GM23338 (cell line): Measurements from ENCODE around the gene LDLR. TPM values are rescaled to one million over a fixed set of nuclear protein-coding genes. Genes with fewer than 3 reads are reported as not detected.

Source experiments
- ATAC-seq: fragments of 200-7000 bp; cut with Tn5 transposase; 3 replicates; pipeline ENCODE4 v1.9.1; 2020
- DNase-seq: peaks from one replicate; pipeline ENCODE4 v3.0.0-alpha.2; 2015; ENCODE audit warnings: low spot score
- H2AFZ ChIP-seq: fragments of 200-600 bp; sonication (generic); 2 replicates; pipeline ENCODE4 v1.8.0; 2016; ENCODE audit warnings: antibody characterized with exemption, mild to moderate bottlenecking, moderate library complexity
- H3F3A ChIP-seq: fragments of 200-600 bp; sonication (generic); replicated peaks from 2 replicates; pipeline ENCODE4 v1.8.0; 2017; ENCODE audit warnings: antibody characterized with exemption, mixed run types, low read depth
- H3K27ac ChIP-seq: fragments of 200-600 bp; sonication (generic); 2 replicates; pipeline ENCODE4 v1.6.1; 2016; ENCODE audit warnings: low read depth
- H3K27me3 ChIP-seq: fragments of 200-600 bp; sonication (generic); 2 replicates; pipeline ENCODE4 v1.8.0; 2016; ENCODE audit warnings: mild to moderate bottlenecking, mixed run types, moderate library complexity; ENCODE audit not compliant: insufficient read depth
- H3K36me3 ChIP-seq: fragments of 200-600 bp; sonication (generic); 2 replicates; pipeline ENCODE4 v1.8.0; 2016; ENCODE audit warnings: mild to moderate bottlenecking; ENCODE audit not compliant: insufficient read depth
- H3K4me1 ChIP-seq: fragments of 200-600 bp; sonication (generic); 2 replicates; pipeline ENCODE4 v1.8.0; 2016; ENCODE audit warnings: mild to moderate bottlenecking, moderate library complexity; ENCODE audit not compliant: insufficient read depth
- H3K4me2 ChIP-seq: fragments of 200-600 bp; sonication (generic); 2 replicates; pipeline ENCODE4 v1.7.1; 2017; ENCODE audit warnings: mixed run types
- H3K4me3 ChIP-seq: fragments of 200-600 bp; sonication (generic); 2 replicates; pipeline ENCODE4 v1.6.1; 2016; ENCODE audit warnings: mixed run types
- H3K79me2 ChIP-seq: fragments of 200-600 bp; sonication (generic); replicated peaks from 2 replicates; pipeline ENCODE4 v1.8.0; 2017; ENCODE audit warnings: mild to moderate bottlenecking; ENCODE audit not compliant: insufficient read depth
- H3K9me2 ChIP-seq: fragments of 200-600 bp; sonication (generic); 2 replicates; pipeline ENCODE4 v1.8.0; 2017; ENCODE audit not compliant: insufficient read depth
- H4K20me1 ChIP-seq: fragments of 200-600 bp; sonication (generic); replicated peaks from 2 replicates; pipeline ENCODE4 v1.8.0; 2017; ENCODE audit warnings: mild to moderate bottlenecking; ENCODE audit not compliant: insufficient read depth
- H3K27ac Mint-ChIP-seq: 2 replicates; pipeline ENCODE4 v1.8.0; 2020; ENCODE audit warnings: inconsistent platforms, mild to moderate bottlenecking, moderate library complexity, mixed read lengths
- H3K27me3 Mint-ChIP-seq: 3 replicates; pipeline ENCODE4 v1.8.0; 2022; ENCODE audit warnings: low read depth, mild to moderate bottlenecking, moderate library complexity, mixed read lengths, inconsistent platforms; ENCODE audit not compliant: insufficient read depth, poor library complexity
- H3K36me3 Mint-ChIP-seq: 3 replicates; pipeline ENCODE4 v1.8.0; 2021; ENCODE audit warnings: low read depth, mild to moderate bottlenecking, inconsistent platforms, moderate library complexity, mixed read lengths
- H3K4me1 Mint-ChIP-seq: 3 replicates; pipeline ENCODE4 v1.8.0; 2020; ENCODE audit warnings: mild to moderate bottlenecking, inconsistent platforms, mixed read lengths
- H3K4me3 Mint-ChIP-seq: 3 replicates; pipeline ENCODE4 v1.8.0; 2021; ENCODE audit warnings: moderate library complexity, mild to moderate bottlenecking, inconsistent platforms, mixed read lengths
- H3K9me3 Mint-ChIP-seq: 3 replicates; pipeline ENCODE4 v1.8.0; 2020; ENCODE audit warnings: moderate library complexity, mild to moderate bottlenecking, inconsistent platforms, mixed read lengths
- EZH2phosphoT487 ChIP-seq: fragments of 200-600 bp; sonication (generic); IDR thresholded peaks from one replicate; pipeline ENCODE4 v1.8.1; 2018; ENCODE audit warnings: antibody characterized with exemption; ENCODE audit not compliant: unreplicated experiment
- JUNB ChIP-seq: IDR thresholded peaks from one replicate; pipeline ENCODE4 v1.6.1; 2016; ENCODE audit warnings: antibody characterized with exemption; ENCODE audit not compliant: unreplicated experiment
- NANOG ChIP-seq: IDR thresholded peaks from 2 replicates; pipeline ENCODE4 v1.6.1; 2016; ENCODE audit warnings: antibody characterized with exemption, borderline replicate concordance
- POLR2AphosphoS5 ChIP-seq: IDR thresholded peaks from 2 replicates; pipeline ENCODE4 v1.6.1; 2016; ENCODE audit warnings: antibody characterized with exemption, low read depth
- STAT1 ChIP-seq: IDR thresholded peaks from one replicate; pipeline ENCODE4 v1.6.1; 2016; ENCODE audit warnings: antibody characterized with exemption; ENCODE audit not compliant: unreplicated experiment
- ZNF331 ChIP-seq: fragments of 250-450 bp; sonication (Bioruptor Pico); IDR thresholded peaks from 2 replicates; pipeline ENCODE4 v1.5.0; 2020; ENCODE audit warnings: low read depth, mild to moderate bottlenecking, moderate library complexity
- polyA plus RNA-seq: library from polyadenylated mRNA; unstranded; fragments of >200 nt; fragmentation: Nextera tagmentation; extraction: Ambion mirVana; gene quantifications from 2 replicates; pipeline ENCODE4 v1.2.1, GENCODE V29; 2016
- total RNA-seq: library from RNA; depleted of rRNA; stranded (reverse); fragments of >200 nt; shearing (Covaris generic); gene quantifications from 2 replicates; pipeline ENCODE4 v1.2.3, GENCODE V29; 2014
- TF ChIP-seq, protein P1 (sequence below): fragments of 250-450 bp; sonication (Bioruptor Pico); IDR thresholded peaks from 2 replicates; pipeline ENCODE4 v1.5.0; 2020; ENCODE audit warnings: mild to moderate bottlenecking, moderate library complexity
- TF ChIP-seq, protein P2 (sequence below): IDR thresholded peaks from one replicate; pipeline ENCODE4 v1.6.1; 2018; ENCODE audit warnings: antibody characterized with exemption; ENCODE audit not compliant: unreplicated experiment
- TF ChIP-seq, protein P3 (sequence below): IDR thresholded peaks from 2 replicates; pipeline ENCODE4 v1.6.1; 2016; ENCODE audit warnings: antibody characterized with exemption
- TF ChIP-seq, protein P4 (sequence below), 2 experiments: fragments of 200-600 bp in 1 of 2; sonication (generic) in 1 of 2; conservative IDR thresholded peaks; 2 replicates each; pipeline versions ENCODE4 v1.5.1 to v1.6.1; 2016 to 2017; ENCODE audit warnings: antibody characterized with exemption in 2 of 2, low read depth in 2 of 2, mild to moderate bottlenecking in 2 of 2, moderate library complexity in 1 of 2

The LDLR gene
- total and polyA plus RNA-seq, 2 experiments from 2014 or later, result 57.6 to 180 TPM

DNA sequence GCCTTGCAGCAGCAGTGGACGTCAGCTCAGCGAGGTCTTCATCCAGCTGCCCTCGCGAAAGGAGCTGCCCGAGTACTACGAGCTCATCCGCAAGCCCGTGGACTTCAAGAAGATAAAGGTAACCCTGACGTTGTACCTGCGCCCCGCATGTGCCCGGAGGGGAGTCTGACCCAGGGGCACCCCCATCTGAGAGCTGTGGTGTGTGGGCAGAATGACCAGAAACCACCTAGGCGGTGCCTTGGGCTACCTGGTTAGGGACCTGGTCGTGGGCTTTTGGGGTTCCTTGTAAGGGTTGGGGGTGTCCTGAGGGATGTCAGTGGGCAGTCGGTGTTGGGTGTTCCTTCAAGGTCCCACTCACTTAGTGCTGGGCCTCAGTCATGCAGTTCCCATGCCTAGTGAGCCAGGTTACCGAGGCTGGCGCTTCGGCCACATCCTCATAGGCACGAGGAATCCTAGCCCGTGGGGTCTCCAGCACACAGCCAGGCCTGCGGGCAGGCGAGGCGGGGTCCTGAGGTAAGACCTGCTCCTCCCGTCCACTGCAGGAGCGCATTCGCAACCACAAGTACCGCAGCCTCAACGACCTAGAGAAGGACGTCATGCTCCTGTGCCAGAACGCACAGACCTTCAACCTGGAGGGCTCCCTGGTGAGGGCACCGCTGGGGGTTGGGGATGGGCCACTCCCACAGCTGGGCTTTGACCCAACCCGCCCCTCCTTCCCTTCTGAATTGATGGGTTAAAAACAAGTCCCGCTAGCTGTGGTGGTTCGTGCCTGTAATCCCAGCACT, 30.8 kb upstream of the LDLR start (continued):
- TF ChIP-seq, protein P1, sequence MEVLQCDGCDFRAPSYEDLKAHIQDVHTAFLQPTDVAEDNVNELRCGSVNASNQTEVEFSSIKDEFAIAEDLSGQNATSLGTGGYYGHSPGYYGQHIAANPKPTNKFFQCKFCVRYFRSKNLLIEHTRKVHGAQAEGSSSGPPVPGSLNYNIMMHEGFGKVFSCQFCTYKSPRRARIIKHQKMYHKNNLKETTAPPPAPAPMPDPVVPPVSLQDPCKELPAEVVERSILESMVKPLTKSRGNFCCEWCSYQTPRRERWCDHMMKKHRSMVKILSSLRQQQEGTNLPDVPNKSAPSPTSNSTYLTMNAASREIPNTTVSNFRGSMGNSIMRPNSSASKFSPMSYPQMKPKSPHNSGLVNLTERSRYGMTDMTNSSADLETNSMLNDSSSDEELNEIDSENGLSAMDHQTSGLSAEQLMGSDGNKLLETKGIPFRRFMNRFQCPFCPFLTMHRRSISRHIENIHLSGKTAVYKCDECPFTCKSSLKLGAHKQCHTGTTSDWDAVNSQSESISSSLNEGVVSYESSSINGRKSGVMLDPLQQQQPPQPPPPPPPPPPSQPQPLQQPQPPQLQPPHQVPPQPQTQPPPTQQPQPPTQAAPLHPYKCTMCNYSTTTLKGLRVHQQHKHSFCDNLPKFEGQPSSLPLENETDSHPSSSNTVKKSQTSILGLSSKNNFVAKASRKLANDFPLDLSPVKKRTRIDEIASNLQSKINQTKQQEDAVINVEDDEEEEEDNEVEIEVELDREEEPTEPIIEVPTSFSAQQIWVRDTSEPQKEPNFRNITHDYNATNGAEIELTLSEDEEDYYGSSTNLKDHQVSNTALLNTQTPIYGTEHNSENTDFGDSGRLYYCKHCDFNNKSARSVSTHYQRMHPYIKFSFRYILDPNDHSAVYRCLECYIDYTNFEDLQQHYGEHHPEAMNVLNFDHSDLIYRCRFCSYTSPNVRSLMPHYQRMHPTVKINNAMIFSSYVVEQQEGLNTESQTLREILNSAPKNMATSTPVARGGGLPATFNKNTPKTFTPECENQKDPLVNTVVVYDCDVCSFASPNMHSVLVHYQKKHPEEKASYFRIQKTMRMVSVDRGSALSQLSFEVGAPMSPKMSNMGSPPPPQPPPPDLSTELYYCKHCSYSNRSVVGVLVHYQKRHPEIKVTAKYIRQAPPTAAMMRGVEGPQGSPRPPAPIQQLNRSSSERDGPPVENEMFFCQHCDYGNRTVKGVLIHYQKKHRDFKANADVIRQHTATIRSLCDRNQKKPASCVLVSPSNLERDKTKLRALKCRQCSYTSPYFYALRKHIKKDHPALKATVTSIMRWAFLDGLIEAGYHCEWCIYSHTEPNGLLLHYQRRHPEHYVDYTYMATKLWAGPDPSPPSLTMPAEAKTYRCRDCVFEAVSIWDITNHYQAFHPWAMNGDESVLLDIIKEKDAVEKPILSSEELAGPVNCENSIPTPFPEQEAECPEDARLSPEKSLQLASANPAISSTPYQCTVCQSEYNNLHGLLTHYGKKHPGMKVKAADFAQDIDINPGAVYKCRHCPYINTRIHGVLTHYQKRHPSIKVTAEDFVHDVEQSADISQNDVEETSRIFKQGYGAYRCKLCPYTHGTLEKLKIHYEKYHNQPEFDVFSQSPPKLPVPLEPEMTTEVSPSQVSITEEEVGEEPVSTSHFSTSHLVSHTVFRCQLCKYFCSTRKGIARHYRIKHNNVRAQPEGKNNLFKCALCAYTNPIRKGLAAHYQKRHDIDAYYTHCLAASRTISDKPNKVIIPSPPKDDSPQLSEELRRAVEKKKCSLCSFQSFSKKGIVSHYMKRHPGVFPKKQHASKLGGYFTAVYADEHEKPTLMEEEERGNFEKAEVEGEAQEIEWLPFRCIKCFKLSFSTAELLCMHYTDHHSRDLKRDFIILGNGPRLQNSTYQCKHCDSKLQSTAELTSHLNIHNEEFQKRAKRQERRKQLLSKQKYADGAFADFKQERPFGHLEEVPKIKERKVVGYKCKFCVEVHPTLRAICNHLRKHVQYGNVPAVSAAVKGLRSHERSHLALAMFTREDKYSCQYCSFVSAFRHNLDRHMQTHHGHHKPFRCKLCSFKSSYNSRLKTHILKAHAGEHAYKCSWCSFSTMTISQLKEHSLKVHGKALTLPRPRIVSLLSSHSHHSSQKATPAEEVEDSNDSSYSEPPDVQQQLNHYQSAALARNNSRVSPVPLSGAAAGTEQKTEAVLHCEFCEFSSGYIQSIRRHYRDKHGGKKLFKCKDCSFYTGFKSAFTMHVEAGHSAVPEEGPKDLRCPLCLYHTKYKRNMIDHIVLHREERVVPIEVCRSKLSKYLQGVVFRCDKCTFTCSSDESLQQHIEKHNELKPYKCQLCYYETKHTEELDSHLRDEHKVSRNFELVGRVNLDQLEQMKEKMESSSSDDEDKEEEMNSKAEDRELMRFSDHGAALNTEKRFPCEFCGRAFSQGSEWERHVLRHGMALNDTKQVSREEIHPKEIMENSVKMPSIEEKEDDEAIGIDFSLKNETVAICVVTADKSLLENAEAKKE (CRISPR knock-in tag), result no peak
- no peak for TF ChIP-seq POLR2AphosphoS5

DNA sequence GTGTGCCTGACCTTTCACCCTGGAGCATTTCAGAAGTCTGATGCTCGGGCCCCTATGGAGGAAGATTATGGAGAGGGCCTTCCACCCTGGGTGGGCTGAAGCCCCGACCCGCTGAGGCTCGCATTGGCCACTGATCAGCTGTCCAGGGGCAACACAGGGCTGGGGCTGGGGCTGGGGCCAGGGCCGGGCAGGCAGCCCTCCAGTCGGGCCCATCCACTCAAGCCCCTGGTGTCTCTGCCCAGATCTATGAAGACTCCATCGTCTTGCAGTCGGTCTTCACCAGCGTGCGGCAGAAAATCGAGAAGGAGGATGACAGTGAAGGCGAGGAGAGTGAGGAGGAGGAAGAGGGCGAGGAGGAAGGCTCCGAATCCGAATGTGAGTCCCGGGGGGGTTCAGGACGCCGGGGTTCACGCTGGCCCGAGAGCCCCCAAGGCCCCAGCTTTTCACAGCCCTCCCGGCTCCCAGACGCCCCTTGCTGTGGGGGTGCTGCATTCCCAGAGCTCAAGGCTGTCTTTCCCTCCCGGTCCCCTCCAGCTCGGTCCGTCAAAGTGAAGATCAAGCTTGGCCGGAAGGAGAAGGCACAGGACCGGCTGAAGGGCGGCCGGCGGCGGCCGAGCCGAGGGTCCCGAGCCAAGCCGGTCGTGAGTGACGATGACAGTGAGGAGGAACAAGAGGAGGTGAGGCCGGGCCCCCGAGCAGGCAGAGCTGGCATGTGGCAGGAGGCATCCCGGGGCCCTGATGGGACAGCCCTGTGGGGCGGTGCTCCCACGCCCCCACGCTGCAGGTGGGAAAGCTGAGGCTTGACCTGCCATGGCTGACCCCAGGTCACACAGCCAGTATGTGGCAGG, 29.5 kb upstream of the LDLR start:
- no peaks in the 10 kb centered on the region; the same call in 2 of the 3 replicates for H3K4me1 Mint-ChIP-seq
- peaks cover 3% of the 10 kb centered on the region; the same call in 1 of the 2 replicates for H4K20me1 ChIP-seq
- no peak overlapping the region for H3K4me2 ChIP-seq
- no peaks in the 10 kb centered on the region for H3F3A ChIP-seq
- DNase-seq, result no peak
- no peaks in the 10 kb centered on the region for H3K4me1 ChIP-seq
- no peaks in the 10 kb centered on the region for H3K79me2 ChIP-seq
- no peaks in the 10 kb centered on the region for H3K27me3 ChIP-seq
- no peak overlapping the region for H3K27ac ChIP-seq
- H3K4me3 ChIP-seq, result no peak overlapping the region
- peaks cover 62% of the 10 kb centered on the region for H3K36me3 Mint-ChIP-seq
- no peak for ATAC-seq
- peaks cover 3% of the 10 kb centered on the region; the same call in 1 of the 2 replicates for H3K36me3 ChIP-seq
- no peak overlapping the region for H3K4me3 Mint-ChIP-seq
- peaks cover 8% of the 10 kb centered on the region for H3K27me3 Mint-ChIP-seq
- no peaks in the 10 kb centered on the region for H3K9me2 ChIP-seq
- no peak overlapping the region for H3K27ac Mint-ChIP-seq
- H2AFZ ChIP-seq, result no peak overlapping the region
- H3K9me3 Mint-ChIP-seq, result no peaks in the 10 kb centered on the region
- TF ChIP-seq NANOG (no peak), JUNB (no peak), EZH2phosphoT487 (no peak), ZNF331 (CRISPR knock-in tag) (no peak), STAT1 (no peak), POLR2AphosphoS5 (no peak)
- TF ChIP-seq, protein P2, sequence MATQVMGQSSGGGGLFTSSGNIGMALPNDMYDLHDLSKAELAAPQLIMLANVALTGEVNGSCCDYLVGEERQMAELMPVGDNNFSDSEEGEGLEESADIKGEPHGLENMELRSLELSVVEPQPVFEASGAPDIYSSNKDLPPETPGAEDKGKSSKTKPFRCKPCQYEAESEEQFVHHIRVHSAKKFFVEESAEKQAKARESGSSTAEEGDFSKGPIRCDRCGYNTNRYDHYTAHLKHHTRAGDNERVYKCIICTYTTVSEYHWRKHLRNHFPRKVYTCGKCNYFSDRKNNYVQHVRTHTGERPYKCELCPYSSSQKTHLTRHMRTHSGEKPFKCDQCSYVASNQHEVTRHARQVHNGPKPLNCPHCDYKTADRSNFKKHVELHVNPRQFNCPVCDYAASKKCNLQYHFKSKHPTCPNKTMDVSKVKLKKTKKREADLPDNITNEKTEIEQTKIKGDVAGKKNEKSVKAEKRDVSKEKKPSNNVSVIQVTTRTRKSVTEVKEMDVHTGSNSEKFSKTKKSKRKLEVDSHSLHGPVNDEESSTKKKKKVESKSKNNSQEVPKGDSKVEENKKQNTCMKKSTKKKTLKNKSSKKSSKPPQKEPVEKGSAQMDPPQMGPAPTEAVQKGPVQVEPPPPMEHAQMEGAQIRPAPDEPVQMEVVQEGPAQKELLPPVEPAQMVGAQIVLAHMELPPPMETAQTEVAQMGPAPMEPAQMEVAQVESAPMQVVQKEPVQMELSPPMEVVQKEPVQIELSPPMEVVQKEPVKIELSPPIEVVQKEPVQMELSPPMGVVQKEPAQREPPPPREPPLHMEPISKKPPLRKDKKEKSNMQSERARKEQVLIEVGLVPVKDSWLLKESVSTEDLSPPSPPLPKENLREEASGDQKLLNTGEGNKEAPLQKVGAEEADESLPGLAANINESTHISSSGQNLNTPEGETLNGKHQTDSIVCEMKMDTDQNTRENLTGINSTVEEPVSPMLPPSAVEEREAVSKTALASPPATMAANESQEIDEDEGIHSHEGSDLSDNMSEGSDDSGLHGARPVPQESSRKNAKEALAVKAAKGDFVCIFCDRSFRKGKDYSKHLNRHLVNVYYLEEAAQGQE, result no peak
- TF ChIP-seq, protein P3, sequence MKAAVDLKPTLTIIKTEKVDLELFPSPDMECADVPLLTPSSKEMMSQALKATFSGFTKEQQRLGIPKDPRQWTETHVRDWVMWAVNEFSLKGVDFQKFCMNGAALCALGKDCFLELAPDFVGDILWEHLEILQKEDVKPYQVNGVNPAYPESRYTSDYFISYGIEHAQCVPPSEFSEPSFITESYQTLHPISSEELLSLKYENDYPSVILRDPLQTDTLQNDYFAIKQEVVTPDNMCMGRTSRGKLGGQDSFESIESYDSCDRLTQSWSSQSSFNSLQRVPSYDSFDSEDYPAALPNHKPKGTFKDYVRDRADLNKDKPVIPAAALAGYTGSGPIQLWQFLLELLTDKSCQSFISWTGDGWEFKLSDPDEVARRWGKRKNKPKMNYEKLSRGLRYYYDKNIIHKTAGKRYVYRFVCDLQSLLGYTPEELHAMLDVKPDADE, result no peak
- TF ChIP-seq, protein P4, sequence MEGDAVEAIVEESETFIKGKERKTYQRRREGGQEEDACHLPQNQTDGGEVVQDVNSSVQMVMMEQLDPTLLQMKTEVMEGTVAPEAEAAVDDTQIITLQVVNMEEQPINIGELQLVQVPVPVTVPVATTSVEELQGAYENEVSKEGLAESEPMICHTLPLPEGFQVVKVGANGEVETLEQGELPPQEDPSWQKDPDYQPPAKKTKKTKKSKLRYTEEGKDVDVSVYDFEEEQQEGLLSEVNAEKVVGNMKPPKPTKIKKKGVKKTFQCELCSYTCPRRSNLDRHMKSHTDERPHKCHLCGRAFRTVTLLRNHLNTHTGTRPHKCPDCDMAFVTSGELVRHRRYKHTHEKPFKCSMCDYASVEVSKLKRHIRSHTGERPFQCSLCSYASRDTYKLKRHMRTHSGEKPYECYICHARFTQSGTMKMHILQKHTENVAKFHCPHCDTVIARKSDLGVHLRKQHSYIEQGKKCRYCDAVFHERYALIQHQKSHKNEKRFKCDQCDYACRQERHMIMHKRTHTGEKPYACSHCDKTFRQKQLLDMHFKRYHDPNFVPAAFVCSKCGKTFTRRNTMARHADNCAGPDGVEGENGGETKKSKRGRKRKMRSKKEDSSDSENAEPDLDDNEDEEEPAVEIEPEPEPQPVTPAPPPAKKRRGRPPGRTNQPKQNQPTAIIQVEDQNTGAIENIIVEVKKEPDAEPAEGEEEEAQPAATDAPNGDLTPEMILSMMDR (conservative IDR thresholded peaks at IDR 0.05; ENCODE audit: low read depth in 2 of 2), result no peak
